ENCODE data around the gene SCD5.

DNA sequence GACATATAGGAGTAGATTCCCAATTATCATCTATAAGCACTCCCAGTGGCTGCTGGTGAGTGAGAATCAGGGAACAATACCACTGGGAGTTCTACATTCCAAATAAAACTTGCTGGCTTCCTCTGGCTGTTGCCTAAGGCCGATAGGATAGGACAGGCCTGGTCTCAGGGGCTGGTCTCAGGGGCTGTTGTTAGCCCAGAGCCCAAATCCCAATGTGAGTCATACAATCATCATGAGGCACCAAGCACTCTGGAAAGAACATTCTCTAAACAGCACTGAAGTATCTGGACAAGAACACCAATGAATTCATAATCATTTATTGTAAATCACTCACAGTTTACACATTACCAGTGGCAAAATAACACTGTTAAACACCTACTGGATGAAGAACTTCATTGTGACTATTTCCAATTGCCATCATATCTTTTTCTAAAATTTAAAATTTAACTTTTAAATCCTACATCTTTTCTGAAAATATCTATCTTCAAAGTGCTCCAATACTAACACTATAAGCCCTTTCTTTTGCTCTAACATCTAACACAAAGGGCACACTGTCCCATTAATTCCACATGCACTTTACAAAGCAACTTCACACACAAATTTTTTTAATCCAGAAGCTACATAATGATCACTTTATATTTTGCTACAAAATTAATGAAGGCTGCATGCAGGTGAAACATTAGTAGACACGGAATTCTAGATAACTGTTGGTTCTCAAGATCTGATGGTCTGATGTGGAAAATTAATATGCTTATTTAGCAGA lies 169.2 kb downstream of the SCD5 start:
- TF ChIP-seq, protein P1, sequence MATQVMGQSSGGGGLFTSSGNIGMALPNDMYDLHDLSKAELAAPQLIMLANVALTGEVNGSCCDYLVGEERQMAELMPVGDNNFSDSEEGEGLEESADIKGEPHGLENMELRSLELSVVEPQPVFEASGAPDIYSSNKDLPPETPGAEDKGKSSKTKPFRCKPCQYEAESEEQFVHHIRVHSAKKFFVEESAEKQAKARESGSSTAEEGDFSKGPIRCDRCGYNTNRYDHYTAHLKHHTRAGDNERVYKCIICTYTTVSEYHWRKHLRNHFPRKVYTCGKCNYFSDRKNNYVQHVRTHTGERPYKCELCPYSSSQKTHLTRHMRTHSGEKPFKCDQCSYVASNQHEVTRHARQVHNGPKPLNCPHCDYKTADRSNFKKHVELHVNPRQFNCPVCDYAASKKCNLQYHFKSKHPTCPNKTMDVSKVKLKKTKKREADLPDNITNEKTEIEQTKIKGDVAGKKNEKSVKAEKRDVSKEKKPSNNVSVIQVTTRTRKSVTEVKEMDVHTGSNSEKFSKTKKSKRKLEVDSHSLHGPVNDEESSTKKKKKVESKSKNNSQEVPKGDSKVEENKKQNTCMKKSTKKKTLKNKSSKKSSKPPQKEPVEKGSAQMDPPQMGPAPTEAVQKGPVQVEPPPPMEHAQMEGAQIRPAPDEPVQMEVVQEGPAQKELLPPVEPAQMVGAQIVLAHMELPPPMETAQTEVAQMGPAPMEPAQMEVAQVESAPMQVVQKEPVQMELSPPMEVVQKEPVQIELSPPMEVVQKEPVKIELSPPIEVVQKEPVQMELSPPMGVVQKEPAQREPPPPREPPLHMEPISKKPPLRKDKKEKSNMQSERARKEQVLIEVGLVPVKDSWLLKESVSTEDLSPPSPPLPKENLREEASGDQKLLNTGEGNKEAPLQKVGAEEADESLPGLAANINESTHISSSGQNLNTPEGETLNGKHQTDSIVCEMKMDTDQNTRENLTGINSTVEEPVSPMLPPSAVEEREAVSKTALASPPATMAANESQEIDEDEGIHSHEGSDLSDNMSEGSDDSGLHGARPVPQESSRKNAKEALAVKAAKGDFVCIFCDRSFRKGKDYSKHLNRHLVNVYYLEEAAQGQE (tag by site-specific recombination; IDR thresholded peaks at IDR 0.05) = no peak
- TF ChIP-seq ZNF629 (tag by site-specific recombination; IDR thresholded peaks at IDR 0.05) (no peak), CTCF (tag by site-specific recombination; IDR thresholded peaks at IDR 0.05) (no peak), ZNF324 (tag by site-specific recombination; IDR thresholded peaks at IDR 0.05) (no peak), ZNF416 (tag by site-specific recombination; IDR thresholded peaks at IDR 0.05) (no peak), ZBTB17 (tag by site-specific recombination; IDR thresholded peaks at IDR 0.05) (no peak)
